ENCODE data around the gene KMO. TPM values are rescaled to one million over a fixed set of nuclear protein-coding genes. Genes with fewer than 3 reads are reported as not detected.

The KMO gene
- total and polyA plus RNA-seq, 2 of the 4 experiments (the other 2 are of a cell fraction) = not detected

DNA sequence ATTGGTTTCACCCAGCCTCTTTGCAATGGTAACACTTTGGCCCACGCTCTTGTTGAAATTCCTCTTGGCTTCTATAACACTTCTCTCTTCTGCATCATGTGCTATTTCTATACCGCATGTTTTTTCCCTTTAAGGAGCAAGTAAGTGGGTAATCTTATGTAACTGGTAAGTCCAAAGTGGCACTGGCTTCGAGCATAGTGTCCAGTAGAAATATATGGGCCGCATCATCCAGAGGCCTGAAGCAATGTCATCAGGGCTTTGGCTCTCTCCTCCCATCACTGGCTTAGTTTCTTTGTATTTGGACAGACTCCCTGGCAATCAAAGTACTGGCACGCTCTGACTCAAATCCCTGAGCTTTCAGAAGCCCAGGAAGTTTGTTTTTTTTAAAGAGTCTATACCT is 90.5 kb downstream of the KMO start:
- Histone ChIP-seq H4K20me1 (ENCODE audit: insufficient read depth, low read length) (no peaks in the 10 kb centered on the region), H2AK9ac (replicated peaks; ENCODE audit: low read depth, low read length, poor library complexity) (no peak overlapping the region), H3K9ac (ENCODE audit: low read depth, low read length) (no peak overlapping the region), H2AFZ (replicated peaks; ENCODE audit: low read length, poor library complexity) (no peak overlapping the region), H3K56ac (ENCODE audit: extremely low read depth, insufficient read depth, low read length) (no peak overlapping the region), H3K9me3 (ENCODE audit: control insufficient read depth, insufficient read depth, low read length) (no peaks in the 10 kb centered on the region), H3K4me1 (ENCODE audit: control insufficient read depth, insufficient read depth, low read length) (no peaks in the 10 kb centered on the region; the same call in 1 of the 2 replicates), H3K14ac (replicated peaks; ENCODE audit: low read depth, low read length) (no peak overlapping the region), H4K8ac (ENCODE audit: low read depth in 2 of 2, low read length in 2 of 2) (no peak overlapping the region), H2BK120ac (ENCODE audit: low read depth, low read length) (no peak overlapping the region), H2BK15ac (ENCODE audit: low read depth, low read length) (no peak overlapping the region), H3K4me3 (ENCODE audit: insufficient read depth, low read depth, low read length) (no peak overlapping the region), H3K27me3 (ENCODE audit: control insufficient read depth, insufficient read depth, low read length) (no peaks in the 10 kb centered on the region), H2BK20ac (ENCODE audit: low read depth, low read length) (no peak overlapping the region), H3K36me3 (ENCODE audit: control insufficient read depth, insufficient read depth, low read length) (peaks cover 2% of the 10 kb centered on the region; the same call in 1 of the 2 replicates), H2BK5ac (ENCODE audit: low read depth, low read length, poor library complexity, severe bottlenecking) (no peak overlapping the region), H3K27ac (ENCODE audit: insufficient read depth, low read length) (no peak overlapping the region), H3K4ac (ENCODE audit: low read depth, low read length) (no peak overlapping the region), H2AK5ac (ENCODE audit: low read depth, low read length) (no peak overlapping the region), H4K5ac (ENCODE audit: low read depth, low read length) (no peak overlapping the region), H4K91ac (ENCODE audit: insufficient read depth, low read depth, low read length) (no peak overlapping the region), H3K23ac (ENCODE audit: low read depth, low read length) (no peak overlapping the region), H3K4me2 (ENCODE audit: low read depth, low read length) (no peak overlapping the region), H3K18ac (ENCODE audit: low read depth, low read length) (no peak overlapping the region), H3K9me1 (ENCODE audit: insufficient read depth, low read length) (no peaks in the 10 kb centered on the region; the same call in 1 of the 2 replicates), H3K79me1 (ENCODE audit: low read depth in 1 of 2, low read length in 2 of 2) (peaks cover 0 to 5% of the 10 kb centered on the region in 2 experiments; a peak in 1 of 4 replicates)
- intact Hi-C loops (cut with micrococcal nuclease) (no loop called here), in situ Hi-C loops (cut with MboI; ENCODE audit: low sequenced_read_pairs) (loop anchor here (25.0 kb wide), 1 partner anchor 1690 kb away; no protein-coding TSS in a partner anchor), dilution Hi-C loops (cut with HindIII; ENCODE audit: low sequenced_read_pairs, unreplicated experiment) (no loop called here)
- CTCF ChIA-PET = interaction anchor here (1.0 kb wide), 1 partner anchor 12 kb away, joined by 3 read pairs; no protein-coding TSS in a partner anchor
- no CpG with 5 or more reads among the region's 5 CpGs for WGBS, 2 experiments (ENCODE audit: extremely low coverage in 2 of 2, insufficient read length in 1 of 2)
- no TSS peak for BruUV-seq (replicated peaks)
- POLR2A ChIA-PET (ENCODE audit: unreplicated experiment) = interaction anchor here (0.6 kb wide), 1 partner anchor 8 kb away, joined by 7 read pairs; no protein-coding TSS in a partner anchor
- ATAC-seq (ENCODE audit: low read depth) (no peak), DNase-seq (no peak)
- TF ChIP-seq, protein P1, sequence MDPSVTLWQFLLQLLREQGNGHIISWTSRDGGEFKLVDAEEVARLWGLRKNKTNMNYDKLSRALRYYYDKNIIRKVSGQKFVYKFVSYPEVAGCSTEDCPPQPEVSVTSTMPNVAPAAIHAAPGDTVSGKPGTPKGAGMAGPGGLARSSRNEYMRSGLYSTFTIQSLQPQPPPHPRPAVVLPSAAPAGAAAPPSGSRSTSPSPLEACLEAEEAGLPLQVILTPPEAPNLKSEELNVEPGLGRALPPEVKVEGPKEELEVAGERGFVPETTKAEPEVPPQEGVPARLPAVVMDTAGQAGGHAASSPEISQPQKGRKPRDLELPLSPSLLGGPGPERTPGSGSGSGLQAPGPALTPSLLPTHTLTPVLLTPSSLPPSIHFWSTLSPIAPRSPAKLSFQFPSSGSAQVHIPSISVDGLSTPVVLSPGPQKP (IDR thresholded peaks at IDR 0.05; ENCODE audit: borderline replicate concordance, low read depth, low read length) = no peak
- TF ChIP-seq RAD21 (IDR thresholded peaks at IDR 0.05; ENCODE audit: low read length) (no peak), MAZ (IDR thresholded peaks at IDR 0.05; ENCODE audit: borderline replicate concordance, low read depth, low read length) (no peak), SMC3 (IDR thresholded peaks at IDR 0.05; ENCODE audit: low read depth, low read length) (no peak)

Measured in IMR-90 (cell line).